IMR-90 (cell line): ENCODE measurements around the gene CDC42BPA. TPM values are rescaled to one million over a fixed set of nuclear protein-coding genes. Genes with fewer than 3 reads are reported as not detected.

ENCODE experiments used
- ATAC-seq: fragments of 200-7000 bp; cut with Tn5 transposase; 2 replicates; pipeline ENCODE4 v1.9.1; 2020; ENCODE audit warnings: low read depth, mild to moderate bottlenecking, moderate library complexity
- BruUV-seq: library from RNA; stranded (reverse); fragments of 400-500 nt; replicated peaks from 2 replicates; lab custom pipeline; 2021; lab: Mats Ljungman, UMichigan
- CTCF ChIA-PET: fragments of 300-600 bp; formaldehyde crosslinking; extraction: SDS; loops from one replicate; lab custom pipeline; 2021; ENCODE audit warnings: antibody characterized with exemption; lab: Yijun Ruan, JAX
- POLR2A ChIA-PET: fragments of 300-600 bp; sonication (Branson Sonifier 250); formaldehyde crosslinking; loops from one replicate; lab custom pipeline; 2022; ENCODE audit warnings: antibody characterized with exemption; ENCODE audit not compliant: unreplicated experiment; lab: Charles Lee
- DNase-seq: peaks from one replicate; pipeline ENCODE4 v3.0.0; 2013
- H2AFZ ChIP-seq: replicated peaks from 2 replicates; pipeline ENCODE3; 2013; ENCODE audit warnings: low read length, mild to moderate bottlenecking; ENCODE audit not compliant: poor library complexity
- H2AK5ac ChIP-seq: 2 replicates; pipeline ENCODE4 v1.6.1; 2013; ENCODE audit warnings: low read depth, low read length, inconsistent platforms
- H2AK9ac ChIP-seq: replicated peaks from 2 replicates; pipeline ENCODE3; 2013; ENCODE audit warnings: mild to moderate bottlenecking, low read depth, low read length, moderate library complexity; ENCODE audit not compliant: poor library complexity
- H2BK120ac ChIP-seq: 2 replicates; pipeline ENCODE4 v1.6.1; 2013; ENCODE audit warnings: low read depth, low read length, inconsistent platforms
- H2BK15ac ChIP-seq: 3 replicates; pipeline ENCODE4 v1.6.1; 2013; ENCODE audit warnings: low read depth, low read length, inconsistent platforms
- H2BK20ac ChIP-seq: 2 replicates; pipeline ENCODE4 v1.6.1; 2013; ENCODE audit warnings: low read depth, mild to moderate bottlenecking, inconsistent platforms, low read length, moderate library complexity
- H2BK5ac ChIP-seq: 2 replicates; pipeline ENCODE4 v1.6.1; 2013; ENCODE audit warnings: mild to moderate bottlenecking, low read depth, low read length, inconsistent platforms; ENCODE audit not compliant: poor library complexity, severe bottlenecking
- H3K14ac ChIP-seq: replicated peaks from 2 replicates; pipeline ENCODE4 v1.6.1; 2013; ENCODE audit warnings: low read depth, low read length, inconsistent platforms
- H3K18ac ChIP-seq: 2 replicates; pipeline ENCODE4 v1.6.1; 2013; ENCODE audit warnings: low read depth, low read length, control low read depth
- H3K23ac ChIP-seq: 2 replicates; pipeline ENCODE4 v1.6.1; 2013; ENCODE audit warnings: low read depth, low read length, inconsistent platforms
- H3K27ac ChIP-seq: 2 replicates; pipeline ENCODE4 v1.5.1; 2013; ENCODE audit warnings: mild to moderate bottlenecking, control low read depth, low read length; ENCODE audit not compliant: insufficient read depth
- H3K27me3 ChIP-seq: 2 replicates; pipeline ENCODE4 v1.6.1; 2013; ENCODE audit warnings: low read length; ENCODE audit not compliant: control insufficient read depth, insufficient read depth
- H3K36me3 ChIP-seq: 2 replicates; pipeline ENCODE4 v1.6.1; 2013; ENCODE audit warnings: low read length, mixed read lengths; ENCODE audit not compliant: control insufficient read depth, insufficient read depth
- H3K4ac ChIP-seq: 2 replicates; pipeline ENCODE4 v1.6.1; 2013; ENCODE audit warnings: low read depth, low read length, inconsistent platforms
- H3K4me1 ChIP-seq: 2 replicates; pipeline ENCODE4 v1.6.1; 2013; ENCODE audit warnings: low read length, mixed read lengths; ENCODE audit not compliant: control insufficient read depth, insufficient read depth
- H3K4me2 ChIP-seq: 2 replicates; pipeline ENCODE4 v1.6.1; 2013; ENCODE audit warnings: low read depth, mild to moderate bottlenecking, control low read depth, low read length, moderate library complexity
- H3K4me3 ChIP-seq: 2 replicates; pipeline ENCODE4 v1.5.1; 2013; ENCODE audit warnings: low read depth, mild to moderate bottlenecking, control low read depth, low read length, moderate library complexity; ENCODE audit not compliant: insufficient read depth
- H3K56ac ChIP-seq: 2 replicates; pipeline ENCODE4 v1.6.1; 2013; ENCODE audit warnings: low read length, inconsistent platforms; ENCODE audit not compliant: insufficient read depth; ENCODE audit errors: extremely low read depth
- H3K79me1 ChIP-seq, 2 experiments: 2 replicates each; pipeline ENCODE4 v1.6.1; 2013; ENCODE audit warnings: low read length in 2 of 2, inconsistent platforms in 1 of 2, low read depth in 1 of 2
- H3K9ac ChIP-seq: 2 replicates; pipeline ENCODE4 v1.6.1; 2013; ENCODE audit warnings: low read depth, low read length, control low read depth
- H3K9me1 ChIP-seq: 2 replicates; pipeline ENCODE4 v1.6.1; 2013; ENCODE audit warnings: low read length, inconsistent platforms; ENCODE audit not compliant: insufficient read depth
- H3K9me3 ChIP-seq: 2 replicates; pipeline ENCODE4 v1.6.1; 2013; ENCODE audit warnings: low read length; ENCODE audit not compliant: control insufficient read depth, insufficient read depth
- H4K20me1 ChIP-seq: 2 replicates; pipeline ENCODE4 v1.6.1; 2013; ENCODE audit warnings: low read length, inconsistent platforms; ENCODE audit not compliant: insufficient read depth
- H4K5ac ChIP-seq: 2 replicates; pipeline ENCODE4 v1.6.1; 2013; ENCODE audit warnings: mild to moderate bottlenecking, low read depth, low read length, control low read depth
- H4K8ac ChIP-seq, 2 experiments: 2 replicates each; pipeline ENCODE4 v1.6.1; 2013; ENCODE audit warnings: low read depth in 2 of 2, low read length in 2 of 2, control low read depth in 1 of 2, inconsistent platforms in 1 of 2
- H4K91ac ChIP-seq: 2 replicates; pipeline ENCODE4 v1.6.1; 2013; ENCODE audit warnings: low read depth, low read length, inconsistent platforms; ENCODE audit not compliant: insufficient read depth
- BHLHE40 ChIP-seq: fragments of 150-350 bp; IDR thresholded peaks from 2 replicates; pipeline ENCODE4 v1.6.1; 2016; ENCODE audit warnings: mild to moderate bottlenecking, low read depth, low read length
- CEBPB ChIP-seq: IDR thresholded peaks from 2 replicates; pipeline ENCODE4 v1.6.1; 2012; ENCODE audit warnings: low read depth, low read length, improper control_type of control experiment
- WGBS, 2 experiments: methylation state at CpG; one replicate each; pipeline versions ENCODE4 v1.1.5 to v1.1.7; 2013; ENCODE audit warnings: missing lambda C conversion rate in 2 of 2; ENCODE audit not compliant: insufficient read length in 1 of 2; ENCODE audit errors: extremely low coverage in 2 of 2; 5-methylcytosine and 5-hydroxymethylcytosine counted together
- dilution Hi-C: fragments of 300-500 bp; cut with HindIII; formaldehyde crosslinking; loops from one replicate; pipeline ENCODE4 v1.14.3; 2018; ENCODE audit warnings: low sequenced_read_pairs; ENCODE audit not compliant: unreplicated experiment
- in situ Hi-C: fragments of 300-500 bp; cut with MboI; formaldehyde crosslinking; loops from 3 replicates; pipeline ENCODE4 v1.14.3; 2019; ENCODE audit warnings: low sequenced_read_pairs, inconsistent platforms, mixed read lengths
- intact Hi-C: fragments of 100-400 bp; cut with micrococcal nuclease; formaldehyde crosslinking; loops from 2 replicates; pipeline ENCODE4 v1.10.0; 2022
- polyA plus RNA-seq, 3 experiments: library from polyadenylated mRNA; depleted of rRNA; stranded (reverse); fragments of >200 nt; gene quantifications; 2 replicates each; pipeline ENCODE4 v1.2.3, GENCODE V29; 2012; ENCODE audit warnings: low replicate concordance in 1 of 3
- total RNA-seq: library from RNA; depleted of rRNA; stranded (reverse); fragments of >200 nt; gene quantifications from 2 replicates; pipeline ENCODE4 v1.2.3, GENCODE V29; 2012

Gene CDC42BPA
- total and polyA plus RNA-seq, 2 of the 4 experiments (the other 2 are of a cell fraction), result 9.4 to 27.8 TPM

- Histone ChIP-seq H2BK15ac (no peak overlapping the region), H3K56ac (no peak overlapping the region), H3K4me2 (no peak overlapping the region), H4K20me1 (no peaks in the 10 kb centered on the region), H4K5ac (no peak overlapping the region), H4K91ac (no peak overlapping the region), H3K79me1 (no peaks in the 10 kb centered on the region), H3K18ac (no peak overlapping the region), H3K36me3 (peaks cover 3% of the 10 kb centered on the region; the same call in 1 of the 2 replicates), H2AFZ (no peak overlapping the region), H3K14ac (no peak overlapping the region), H3K23ac (no peak overlapping the region), H3K4me3 (no peak overlapping the region), H3K27ac (no peak overlapping the region), H2BK120ac (no peak overlapping the region), H4K8ac (no peak overlapping the region), H3K4ac (no peak overlapping the region), H2AK5ac (no peak overlapping the region), H3K9me3 (no peaks in the 10 kb centered on the region), H2AK9ac (no peak overlapping the region), H2BK5ac (no peak overlapping the region), H3K9me1 (no peaks in the 10 kb centered on the region), H2BK20ac (no peak overlapping the region), H3K4me1 (0 out of 2 replicates have a peak, but pooled peaks cover 2% of the 10 kb centered on the region), H3K27me3 (no peaks in the 10 kb centered on the region), H3K9ac (no peak overlapping the region)
- intact Hi-C loops, result loop anchor here (5.0 kb wide), 1 partner anchor 42 kb away; no protein-coding TSS in a partner anchor
- DNase-seq (no peak), ATAC-seq (no peak)
- POLR2A ChIA-PET, result no interaction called here
- CTCF ChIA-PET, result no interaction called here
- TF ChIP-seq BHLHE40 (no peak), CEBPB (peak; percentile 65)
- WGBS, 2 experiments, result 80 to 100% methylated on average over 1 of the region's 4 CpGs
- dilution Hi-C loops, result no loop called here
- BruUV-seq, result no TSS peak
- in situ Hi-C loops, result no loop called here
Measured at GRCh38 chr1:227070638-227071285, 247.5 kb downstream of the CDC42BPA start.
